ENCODE measurements around the gene SPATA6L. TPM values are rescaled to one million over a fixed set of nuclear protein-coding genes. Genes with fewer than 3 reads are reported as not detected.

SPATA6L gene
- total RNA-seq, 4 donors from 2014 or later = 0.91 to 3.0 (median 1.8) TPM

- Histone ChIP-seq H3K27ac (no peak overlapping the region), H3K4me1 (peaks cover 0 to 5% (median 0%) of the 10 kb centered on the region in 3 donors), H3K36me3 (peaks cover 0 to 17% (median 0%) of the 10 kb centered on the region in 3 donors), H3K27me3 (no peaks in the 10 kb centered on the region), H3K4me3 (no peak overlapping the region), H3K9me3 (no peaks in the 10 kb centered on the region)
- 91% methylated on average over 8 of the region's 8 CpGs for whole genome bisulfite sequencing, 2 donors
- TF ChIP-seq POLR2A (IDR thresholded peaks at IDR 0.05) (no peak), CTCF (IDR thresholded peaks at IDR 0.05) (no peak)
- intact Hi-C loops (cut with DNase I) = no loop called here
- no peak for DNase-seq
Measured at GRCh38 chr9:4576448-4576847, 89.8 kb downstream of the SPATA6L start.

- WGBS, 2 donors = 84 to 85% methylated on average over 8 of the region's 8 CpGs
- peaks cover 0 to under 1% (median 0%) of the 10 kb centered on the region in 3 donors for H3K4me1 ChIP-seq
- no peak overlapping the region for H3K27ac ChIP-seq
- TF ChIP-seq POLR2A (IDR thresholded peaks at IDR 0.05) (no peak), CTCF (IDR thresholded peaks at IDR 0.05) (no peak)
- no peak for DNase-seq
- H3K9me3 ChIP-seq = no peaks in the 10 kb centered on the region
- no peaks in the 10 kb centered on the region for H3K27me3 ChIP-seq
- peaks cover 0 to 17% (median 0%) of the 10 kb centered on the region in 3 donors for H3K36me3 ChIP-seq
- intact Hi-C loops (cut with DNase I) = no loop called here
- no peak overlapping the region for H3K4me3 ChIP-seq
Measured at GRCh38 chr9:4575997-4576396, 90.3 kb downstream of the SPATA6L start.

- Histone ChIP-seq H3K36me3 (peaks cover 0 to 17% (median 0%) of the 10 kb centered on the region in 3 donors), H3K9me3 (no peaks in the 10 kb centered on the region), H3K4me3 (no peak overlapping the region), H3K4me1 (no peaks in the 10 kb centered on the region), H3K27ac (peak overlapping the region in 1 of 4 donors; percentile 17), H3K27me3 (no peaks in the 10 kb centered on the region)
- TF ChIP-seq CTCF (IDR thresholded peaks at IDR 0.05) = no peak
- no peak for TF ChIP-seq POLR2A (IDR thresholded peaks at IDR 0.05)
- no peak for DNase-seq
- intact Hi-C loops (cut with DNase I) = no loop called here
- 86 to 93% methylated on average over 6 to 7 of the region's 7 CpGs for WGBS, 2 donors
Measured at GRCh38 chr9:4574657-4575243, 91.5 kb downstream of the SPATA6L start.

GRCh38 chr9:4573634-4574389 lies 92.5 kb downstream of the SPATA6L start:
- peak overlapping the region in 1 of 4 donors; percentile 17 for H3K27ac ChIP-seq
- 74 to 86% methylated on average over 5 of the region's 5 CpGs for WGBS, 2 donors
- H3K36me3 ChIP-seq = peaks cover 0 to 17% (median 0%) of the 10 kb centered on the region in 3 donors
- intact Hi-C loops (cut with DNase I) = no loop called here
- H3K4me3 ChIP-seq = no peak overlapping the region
- H3K27me3 ChIP-seq = no peaks in the 10 kb centered on the region
- no peaks in the 10 kb centered on the region for H3K4me1 ChIP-seq
- TF ChIP-seq CTCF (IDR thresholded peaks at IDR 0.05) (no peak), POLR2A (IDR thresholded peaks at IDR 0.05) (no peak)
- H3K9me3 ChIP-seq = no peaks in the 10 kb centered on the region
- no peak for DNase-seq

GRCh38 chr9:4573176-4573575 lies 93.1 kb downstream of the SPATA6L start:
- no peak for DNase-seq
- no peaks in the 10 kb centered on the region for H3K27me3 ChIP-seq
- no peak for TF ChIP-seq CTCF (IDR thresholded peaks at IDR 0.05)
- no peak for TF ChIP-seq POLR2A (IDR thresholded peaks at IDR 0.05)
- intact Hi-C loops (cut with DNase I) = no loop called here
- no peaks in the 10 kb centered on the region for H3K9me3 ChIP-seq
- H3K36me3 ChIP-seq = peaks cover 0 to 17% (median 0%) of the 10 kb centered on the region in 3 donors
- WGBS, 2 donors = 56 to 70% methylated on average over 4 of the region's 4 CpGs
- H3K27ac ChIP-seq = no peak overlapping the region
- no peak overlapping the region for H3K4me3 ChIP-seq
- no peaks in the 10 kb centered on the region for H3K4me1 ChIP-seq

All from esophagus squamous epithelium (tissue), 5 donors.